Stomach (tissue), 9 donors: ENCODE data around the gene ABCC8. TPM values are rescaled to one million over a fixed set of nuclear protein-coding genes. Genes with fewer than 3 reads are reported as not detected.

Source experiments
- DNase-seq, 2 donors: peaks; one replicate each; pipeline versions ENCODE4 v3.0.0 to v3.0.0-alpha.2; 2013 to 2019
- H3K27ac ChIP-seq, 5 donors: fragments of 200-600 bp in 4 of 5; sonication (generic) in 4 of 5; one replicate each; pipeline ENCODE4 v1.5.1; 2013 to 2019; ENCODE audit warnings: mild to moderate bottlenecking in 1 of 5, moderate library complexity in 1 of 5
- H3K27me3 ChIP-seq, 3 donors: fragments of 200-600 bp; sonication (generic); one replicate each; pipeline ENCODE4 v1.5.1; 2017 to 2019; ENCODE audit warnings: mixed run types in 1 of 3
- H3K36me3 ChIP-seq, 4 donors: fragments of 200-600 bp; sonication (generic); 1 replicate in 3 of 4; 2 replicates in 1 of 4; pipeline ENCODE4 v1.5.1; 2016 to 2019
- H3K4me1 ChIP-seq, 4 donors: fragments of 200-600 bp; sonication (generic); one replicate each; pipeline ENCODE4 v1.5.1; 2016 to 2019
- H3K4me3 ChIP-seq, 4 donors: fragments of 200-600 bp; sonication (generic) in 3 of 4; one replicate each; pipeline ENCODE4 v1.5.1; 2016 to 2019; ENCODE audit warnings: mild to moderate bottlenecking in 1 of 4
- H3K9me3 ChIP-seq, 4 donors: fragments of 200-600 bp; sonication (generic); one replicate each; pipeline ENCODE4 v1.5.1; 2016 to 2019
- CTCF ChIP-seq, 7 experiments: fragments of 450-650 bp in 4 of 7; fragments of 200-600 bp in 3 of 7; sonication (generic) in 3 of 7; IDR thresholded peaks; one replicate each; pipeline ENCODE4 v1.5.1; 2016 to 2019; ENCODE audit warnings: antibody characterized with exemption in 7 of 7, control low read depth in 2 of 7, mild to moderate bottlenecking in 1 of 7
- EP300 ChIP-seq: sonication (generic); formaldehyde crosslinking; IDR thresholded peaks from one replicate; pipeline ENCODE4 v1.6.1; 2017; ENCODE audit warnings: antibody characterized with exemption
- POLR2A ChIP-seq, 4 donors: fragments of 450-650 bp; IDR thresholded peaks; one replicate each; pipeline ENCODE4 v1.6.1; 2016; ENCODE audit warnings: antibody characterized with exemption in 4 of 4, control low read depth in 2 of 4, mild to moderate bottlenecking in 1 of 4, moderate library complexity in 1 of 4
- POLR2AphosphoS5 ChIP-seq, 3 donors: sonication (generic); formaldehyde crosslinking; IDR thresholded peaks; one replicate each; pipeline ENCODE4 v1.6.1; 2016; ENCODE audit warnings: antibody characterized with exemption in 3 of 3
- WGBS, 5 donors: extraction: QIAGEN DNeasy Blood & Tissue Kit in 3 of 5; methylation state at CpG; one replicate each; pipeline versions ENCODE4 v1.1.5 to v1.1.7; 2013 to 2018; 5-methylcytosine and 5-hydroxymethylcytosine counted together
- intact Hi-C: fragments of 100-400 bp; cut with DNase I; formaldehyde crosslinking; loops from one replicate; pipeline ENCODE4 v1.15.1; 2023; ENCODE audit warnings: low total_unique reads
- polyA plus RNA-seq, 3 donors: library from polyadenylated mRNA; stranded (reverse); fragments of 200-250 nt; gene quantifications; one replicate each; pipeline ENCODE4 v1.2.3, GENCODE V29; 2013
- total RNA-seq, 5 donors: library from RNA; depleted of rRNA; stranded (reverse); fragments of >200 nt; gene quantifications; one replicate each; pipeline versions ENCODE4 v1.1.0 to v1.2.3, GENCODE V29; 2014 to 2016
- donor health status: healthy with polysubstance abuse.
- donor health status: Bipolar disorder and iron deficiency.
- donor health status: healthy.

The ABCC8 gene
- total and polyA plus RNA-seq, 8 donors = 3.9 to 69.6 (median 32.1) TPM; not detected in 1

- 66 to 76% (median 72%) methylated on average over 5 of the region's 5 CpGs for WGBS, 5 donors
- no peak overlapping the region for H3K27ac ChIP-seq
These were observed 31.3 kb downstream of the ABCC8 start for GRCh38 chr11:17445240-17445795.

GRCh38 chr11:17443926-17444690, 32.5 kb downstream of the ABCC8 start:
- Histone ChIP-seq H3K27ac (no peak overlapping the region), H3K4me3 (no peak overlapping the region), H3K4me1 (peaks cover 0 to 12% (median 3%) of the 10 kb centered on the region in 4 donors), H3K9me3 (no peaks in the 10 kb centered on the region), H3K36me3 (no peaks in the 10 kb centered on the region), H3K27me3 (peaks cover 0 to 11% (median 0%) of the 10 kb centered on the region in 3 donors)
- intact Hi-C loops = no loop called here
- 86 to 94% (median 88%) methylated on average over 1 to 2 of the region's 2 CpGs for WGBS, 5 donors
- no peak for DNase-seq
- TF ChIP-seq CTCF (IDR thresholded peaks at IDR 0.05) (no peak), POLR2AphosphoS5 (IDR thresholded peaks at IDR 0.05) (no peak), POLR2A (IDR thresholded peaks at IDR 0.05) (no peak), EP300 (no peak)

More at GRCh38 chr11:17445240-17445795, 31.3 kb downstream of the ABCC8 start:
- no peak for DNase-seq
- Histone ChIP-seq H3K4me3 (no peak overlapping the region), H3K4me1 (no peaks in the 10 kb centered on the region), H3K9me3 (no peaks in the 10 kb centered on the region), H3K36me3 (no peaks in the 10 kb centered on the region), H3K27me3 (peaks cover 0 to 1% (median 0%) of the 10 kb centered on the region in 3 donors)
- TF ChIP-seq EP300 = no peak
- intact Hi-C loops = no loop called here

GRCh38 chr11:17443423-17443822, 33.2 kb downstream of the ABCC8 start:
- H3K9me3 ChIP-seq = no peaks in the 10 kb centered on the region
- TF ChIP-seq POLR2AphosphoS5 (IDR thresholded peaks at IDR 0.05) (no peak), EP300 (no peak), CTCF (IDR thresholded peaks at IDR 0.05) (no peak), POLR2A (IDR thresholded peaks at IDR 0.05) (no peak)
- intact Hi-C loops = no loop called here
- no peaks in the 10 kb centered on the region for H3K36me3 ChIP-seq
- H3K4me3 ChIP-seq = no peak overlapping the region
- H3K27me3 ChIP-seq = peaks cover 0 to 11% (median 0%) of the 10 kb centered on the region in 3 donors
- DNase-seq = no peak
- peaks cover 0 to 18% (median 7%) of the 10 kb centered on the region in 4 donors for H3K4me1 ChIP-seq
- WGBS, 5 donors = 86 to 92% (median 87%) methylated on average over 2 of the region's 2 CpGs
- no peak overlapping the region for H3K27ac ChIP-seq

GRCh38 chr11:17443000-17443399, 33.6 kb downstream of the ABCC8 start:
- H3K4me1 ChIP-seq = peaks cover 0 to 18% (median 7%) of the 10 kb centered on the region in 4 donors
- H3K27me3 ChIP-seq = peaks cover 0 to 11% (median 0%) of the 10 kb centered on the region in 3 donors
- H3K4me3 ChIP-seq = no peak overlapping the region
- intact Hi-C loops = no loop called here
- H3K36me3 ChIP-seq = no peaks in the 10 kb centered on the region
- no peaks in the 10 kb centered on the region for H3K9me3 ChIP-seq
- H3K27ac ChIP-seq = no peak overlapping the region
- DNase-seq = no peak
- WGBS, 5 donors = 58 to 67% (median 63%) methylated on average over 4 of the region's 4 CpGs
- TF ChIP-seq CTCF (IDR thresholded peaks at IDR 0.05) (no peak), POLR2A (IDR thresholded peaks at IDR 0.05) (no peak), POLR2AphosphoS5 (IDR thresholded peaks at IDR 0.05) (no peak), EP300 (no peak)
